ENCODE results near the gene TP73. TPM values are rescaled to one million over a fixed set of nuclear protein-coding genes. Genes with fewer than 3 reads are reported as not detected.

Gene TP73
- total RNA-seq, 1 experiment from 2014 or later = 10.0 TPM

- Histone ChIP-seq H3K36me3 (ENCODE audit: insufficient read depth, low read length, poor library complexity, severe bottlenecking) (peaks cover 41% of the 10 kb centered on the region), H3K4me1 (ENCODE audit: insufficient read depth, low read length, poor library complexity, severe bottlenecking) (no peaks in the 10 kb centered on the region), H3K27ac (ENCODE audit: low read depth, low read length, poor library complexity, severe bottlenecking) (no peak overlapping the region), H3K27me3 (replicated peaks; ENCODE audit: insufficient read depth, low read depth, low read length, poor library complexity) (no peaks in the 10 kb centered on the region), H3K9me3 (ENCODE audit: low read depth, low read length, poor library complexity, severe bottlenecking) (no peaks in the 10 kb centered on the region), H3K4me3 (ENCODE audit: low read depth, low read length, poor library complexity, severe bottlenecking) (no peak overlapping the region)
- CTCF ChIA-PET = no interaction called here
- TF ChIP-seq EZH2 (IDR thresholded peaks at IDR 0.05; ENCODE audit: borderline replicate concordance, low read depth, low read length, poor library complexity, severe bottlenecking) = no peak
- TF ChIP-seq CTCF (conservative IDR thresholded peaks at IDR 0.05; ENCODE audit: low read depth, low read length) = no peak
- no peak for DNase-seq (ENCODE audit: low spot score)
- intact Hi-C loops (cut with micrococcal nuclease; ENCODE audit: unreplicated experiment) = no loop called here
- no TSS peak for BruUV-seq (replicated peaks)
- POLR2A ChIA-PET (ENCODE audit: low non-redundant PET) = no interaction called here
Observed at GRCh38 chr1:3641816-3642215, 10.5 kb upstream of the TP73 start.

- Histone ChIP-seq H3K27ac (ENCODE audit: low read depth, low read length, poor library complexity, severe bottlenecking) (no peak overlapping the region), H3K4me3 (ENCODE audit: low read depth, low read length, poor library complexity, severe bottlenecking) (no peak overlapping the region), H3K36me3 (ENCODE audit: insufficient read depth, low read length, poor library complexity, severe bottlenecking) (peaks cover 40% of the 10 kb centered on the region), H3K4me1 (ENCODE audit: insufficient read depth, low read length, poor library complexity, severe bottlenecking) (no peaks in the 10 kb centered on the region), H3K9me3 (ENCODE audit: low read depth, low read length, poor library complexity, severe bottlenecking) (no peaks in the 10 kb centered on the region), H3K27me3 (replicated peaks; ENCODE audit: insufficient read depth, low read depth, low read length, poor library complexity) (no peaks in the 10 kb centered on the region)
- TF ChIP-seq CTCF (conservative IDR thresholded peaks at IDR 0.05; ENCODE audit: low read depth, low read length) = no peak
- no peak for TF ChIP-seq EZH2 (IDR thresholded peaks at IDR 0.05; ENCODE audit: borderline replicate concordance, low read depth, low read length, poor library complexity, severe bottlenecking)
- no TSS peak for BruUV-seq (replicated peaks)
- no peak for DNase-seq (ENCODE audit: low spot score)
- ChIA-PET POLR2A (ENCODE audit: low non-redundant PET) (no interaction called here), CTCF (no interaction called here)
- intact Hi-C loops (cut with micrococcal nuclease; ENCODE audit: unreplicated experiment) = no loop called here
Observed at GRCh38 chr1:3642919-3643675, 9.2 kb upstream of the TP73 start.

- CTCF ChIA-PET = no interaction called here
- TF ChIP-seq CTCF (conservative IDR thresholded peaks at IDR 0.05; ENCODE audit: low read depth, low read length) (no peak), EZH2 (IDR thresholded peaks at IDR 0.05; ENCODE audit: borderline replicate concordance, low read depth, low read length, poor library complexity, severe bottlenecking) (no peak)
- Histone ChIP-seq H3K4me1 (ENCODE audit: insufficient read depth, low read length, poor library complexity, severe bottlenecking) (no peaks in the 10 kb centered on the region), H3K4me3 (ENCODE audit: low read depth, low read length, poor library complexity, severe bottlenecking) (no peak overlapping the region), H3K9me3 (ENCODE audit: low read depth, low read length, poor library complexity, severe bottlenecking) (no peaks in the 10 kb centered on the region), H3K27me3 (replicated peaks; ENCODE audit: insufficient read depth, low read depth, low read length, poor library complexity) (no peaks in the 10 kb centered on the region), H3K27ac (ENCODE audit: low read depth, low read length, poor library complexity, severe bottlenecking) (no peak overlapping the region), H3K36me3 (ENCODE audit: insufficient read depth, low read length, poor library complexity, severe bottlenecking) (peaks cover 33% of the 10 kb centered on the region)
- intact Hi-C loops (cut with micrococcal nuclease; ENCODE audit: unreplicated experiment) = no loop called here
- BruUV-seq (replicated peaks) = no TSS peak
- POLR2A ChIA-PET (ENCODE audit: low non-redundant PET) = no interaction called here
- no peak for DNase-seq (ENCODE audit: low spot score)
Observed at GRCh38 chr1:3644273-3644672, 8.0 kb upstream of the TP73 start.

All from A673 (cell line).